ENCODE measurements around the gene TRPM7.

TRPM7 gene

GRCh38 chr15:50519740-50520425 lies 166.7 kb downstream of the TRPM7 start:
- no peaks in the 10 kb centered on the region for H3K36me3 ChIP-seq (ENCODE audit: insufficient read depth)
- H3K4me3 ChIP-seq (IDR thresholded peaks at IDR 0.05; ENCODE audit: insufficient read depth, low read depth, low read length) = no peak overlapping the region
- H3K4me1 ChIP-seq (ENCODE audit: low read depth, poor library complexity, severe bottlenecking) = no peaks in the 10 kb centered on the region
- no peak for TF ChIP-seq CTCF (conservative IDR thresholded peaks at IDR 0.05; ENCODE audit: low read depth, low read length)
- no peak overlapping the region for H2AFZ ChIP-seq (ENCODE audit: low read depth)
- no peak overlapping the region for H3K4me2 ChIP-seq
- no peaks in the 10 kb centered on the region for H3K27me3 ChIP-seq (ENCODE audit: insufficient read depth, low read depth)
- no peaks in the 10 kb centered on the region for H3K79me2 ChIP-seq (ENCODE audit: insufficient read depth, low read depth)
- no peak overlapping the region for H3K27ac ChIP-seq
- no peak overlapping the region for H3K9ac ChIP-seq
- no peaks in the 10 kb centered on the region for H4K20me1 ChIP-seq (ENCODE audit: insufficient read depth)

- Histone ChIP-seq H4K20me1 (ENCODE audit: insufficient read depth) (no peaks in the 10 kb centered on the region), H3K27ac (no peak overlapping the region), H3K36me3 (ENCODE audit: insufficient read depth) (no peaks in the 10 kb centered on the region), H3K27me3 (ENCODE audit: insufficient read depth, low read depth) (no peaks in the 10 kb centered on the region), H2AFZ (ENCODE audit: low read depth) (no peak overlapping the region), H3K4me3 (IDR thresholded peaks at IDR 0.05; ENCODE audit: insufficient read depth, low read depth, low read length) (no peak overlapping the region), H3K4me2 (no peak overlapping the region), H3K4me1 (ENCODE audit: low read depth, poor library complexity, severe bottlenecking) (no peaks in the 10 kb centered on the region), H3K9ac (no peak overlapping the region), H3K79me2 (ENCODE audit: insufficient read depth, low read depth) (no peaks in the 10 kb centered on the region)
- no peak for TF ChIP-seq CTCF (conservative IDR thresholded peaks at IDR 0.05; ENCODE audit: low read depth, low read length)
These were observed 173.6 kb downstream of the TRPM7 start for GRCh38 chr15:50513001-50513400.
